GDM1 (cell line): ENCODE results near the gene NAPSA.
A peak's percentile ranks its signal among the peaks of the same experiment; 100 is the strongest.

Experiments used
- DNase-seq: peaks from one replicate; lab custom pipeline; 2025; lab: John Stamatoyannopoulos, UW

Gene NAPSA

DNA sequence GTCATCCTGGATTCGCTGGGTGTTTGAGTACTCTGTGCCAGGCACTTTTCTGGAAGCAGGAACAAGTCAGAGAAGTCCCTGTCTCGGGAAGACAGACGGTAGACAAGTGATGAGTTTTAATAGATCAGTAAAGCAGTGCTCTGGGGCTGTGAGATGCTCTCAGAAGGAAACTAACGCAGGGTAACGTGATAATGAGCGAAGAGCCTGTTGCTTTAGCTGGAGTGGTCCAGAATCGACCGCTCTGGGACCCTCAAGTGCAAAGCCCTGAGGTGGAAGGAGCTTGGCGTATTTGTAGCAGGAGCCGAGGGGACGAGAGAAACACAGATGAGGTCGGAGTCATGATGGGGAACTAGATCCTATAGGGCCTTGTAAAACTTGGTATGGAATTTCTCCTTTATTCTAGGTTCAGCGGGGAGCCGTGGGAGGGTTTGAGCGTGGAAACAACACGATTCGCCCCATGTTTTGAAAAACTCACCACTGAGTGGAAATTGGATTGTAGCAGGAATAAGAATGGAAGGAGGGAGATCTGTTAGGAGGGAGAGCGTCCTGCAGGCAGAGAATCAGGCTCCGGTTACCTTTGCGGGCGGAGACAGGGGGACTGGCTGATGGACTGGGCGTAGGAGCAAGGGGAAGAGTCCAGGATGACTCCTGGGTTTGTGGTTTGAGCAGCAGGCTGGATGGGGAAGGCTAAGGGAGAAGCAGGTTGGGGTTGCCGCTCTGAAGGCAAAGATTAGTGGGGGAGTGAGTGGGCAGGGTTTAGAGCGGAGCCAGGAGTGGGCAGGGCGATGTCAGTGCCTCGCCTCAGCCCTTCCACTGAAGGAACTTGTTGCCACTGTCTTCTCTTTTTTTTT lies 19.5 kb upstream of the NAPSA start:
- DNase-seq, result no peak

DNA sequence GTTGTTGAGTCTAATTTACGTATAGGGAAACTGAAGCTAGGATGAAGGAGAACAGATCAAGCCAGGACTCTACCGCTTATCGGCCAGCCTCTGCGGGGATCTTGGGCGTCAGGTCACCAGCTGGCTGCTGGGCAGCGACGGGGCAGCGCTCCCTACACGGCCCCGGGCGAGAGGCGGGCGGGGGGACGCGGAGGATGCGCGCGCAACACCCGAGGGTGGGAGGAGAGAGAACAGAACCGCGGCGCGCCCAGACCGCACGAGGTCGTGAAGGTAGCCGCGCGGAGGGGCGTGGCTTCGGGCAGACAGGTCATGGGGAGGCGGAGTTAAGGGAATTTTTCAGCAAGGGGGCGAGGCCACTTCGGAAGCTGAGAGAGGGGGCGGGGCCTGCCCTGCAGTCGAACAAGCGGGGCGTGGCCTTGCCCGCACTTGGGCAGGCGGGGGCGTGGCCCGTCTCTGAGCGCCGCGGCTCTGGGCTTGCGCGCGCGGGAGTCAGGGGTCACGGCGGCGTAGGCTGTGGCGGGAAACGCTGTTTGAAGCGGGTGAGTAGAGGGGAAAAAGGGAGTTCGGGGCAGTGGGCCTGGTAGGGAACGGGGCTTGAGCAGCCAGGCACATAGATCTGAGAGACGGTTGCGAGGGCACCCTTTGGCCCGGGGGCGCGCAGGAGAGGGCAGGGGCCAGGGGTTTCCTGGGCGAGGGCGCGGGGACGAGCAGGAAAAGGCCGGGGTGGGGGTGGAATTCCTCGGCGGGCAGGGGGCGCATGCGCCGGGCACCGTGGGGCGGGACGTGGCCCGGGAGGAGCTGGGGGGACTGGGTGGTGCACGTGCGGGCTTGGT lies 18.6 kb upstream of the NAPSA start, which contains the start of gene POLD1:
Gene POLD1, plus strand, starts transcription at position 496 of the 833 bp plus-strand sequence. CDS start 14,505 bp downstream, outside the sequence.
- peak; percentile 97 for DNase-seq

DNA sequence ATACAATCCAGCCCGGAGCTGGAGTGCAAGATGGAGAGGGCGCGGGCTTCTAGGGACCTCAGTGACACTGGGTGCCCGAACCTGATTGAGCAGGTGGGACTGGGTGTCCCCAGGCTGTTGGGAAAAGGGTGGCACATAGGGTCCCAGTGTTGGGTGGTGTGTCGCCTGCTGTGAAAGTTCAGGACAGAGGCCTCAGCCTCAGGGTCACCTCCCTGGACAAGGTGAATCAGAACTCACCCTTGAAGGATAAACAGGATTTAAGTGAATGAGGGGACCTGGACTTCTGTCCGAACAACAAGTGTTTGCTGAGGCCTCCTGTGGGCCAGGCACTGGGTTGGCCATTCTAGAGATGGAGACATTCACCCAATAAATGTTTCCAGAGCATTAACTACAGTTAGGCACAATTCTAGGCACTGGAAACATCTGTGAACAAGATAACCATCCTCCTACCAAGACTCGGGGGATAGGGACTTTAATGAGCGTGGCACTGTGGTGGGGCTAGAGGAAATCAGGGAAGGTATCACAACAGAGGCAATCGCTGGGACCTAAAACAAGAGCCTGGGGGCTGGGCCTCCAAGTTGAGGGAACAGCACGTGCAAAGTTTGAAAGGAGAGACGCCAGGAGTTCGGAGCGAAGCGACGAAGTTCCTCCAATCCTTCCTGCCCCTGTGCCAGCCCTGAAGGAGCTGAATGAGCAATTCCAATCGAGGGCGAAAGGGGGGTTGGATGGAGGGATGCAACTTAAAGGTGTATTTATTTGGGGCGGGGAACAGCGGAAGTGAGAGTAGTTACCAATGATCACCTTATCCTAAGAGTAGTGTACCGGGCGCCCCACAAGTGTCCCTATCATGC lies 17.8 kb upstream of the NAPSA start:
- no peak for DNase-seq

DNA sequence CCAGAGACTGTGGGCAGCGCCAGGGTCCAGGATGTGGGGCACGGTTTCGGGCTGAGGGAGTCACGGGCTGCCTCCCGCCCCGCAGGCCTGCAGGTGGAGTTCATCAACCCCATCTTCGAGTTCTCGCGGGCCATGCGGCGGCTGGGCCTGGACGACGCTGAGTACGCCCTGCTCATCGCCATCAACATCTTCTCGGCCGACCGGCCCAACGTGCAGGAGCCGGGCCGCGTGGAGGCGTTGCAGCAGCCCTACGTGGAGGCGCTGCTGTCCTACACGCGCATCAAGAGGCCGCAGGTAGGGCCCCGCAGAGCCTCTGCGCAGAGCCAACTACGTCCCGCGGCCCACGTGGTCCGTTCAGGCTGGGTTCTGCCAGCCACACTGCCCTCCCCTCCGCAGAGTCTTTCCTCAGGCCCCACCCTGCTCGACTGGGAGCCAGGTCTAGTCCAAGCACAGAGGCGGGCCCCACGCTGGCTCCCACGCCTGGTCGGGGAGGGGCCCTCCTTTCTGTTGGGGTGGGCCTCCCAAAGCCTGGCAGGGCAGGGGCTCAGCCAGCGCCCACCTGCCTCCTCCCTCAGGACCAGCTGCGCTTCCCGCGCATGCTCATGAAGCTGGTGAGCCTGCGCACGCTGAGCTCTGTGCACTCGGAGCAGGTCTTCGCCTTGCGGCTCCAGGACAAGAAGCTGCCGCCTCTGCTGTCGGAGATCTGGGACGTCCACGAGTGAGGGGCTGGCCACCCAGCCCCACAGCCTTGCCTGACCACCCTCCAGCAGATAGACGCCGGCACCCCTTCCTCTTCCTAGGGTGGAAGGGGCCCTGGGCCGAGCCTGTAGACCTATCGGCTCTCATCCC lies 16.7 kb upstream of the NAPSA start:
- DNase-seq, result no peak

- DNase-seq, result no peak
These were observed 15.3 kb upstream of the NAPSA start for GRCh38 chr19:50380751-50381151.

DNA sequence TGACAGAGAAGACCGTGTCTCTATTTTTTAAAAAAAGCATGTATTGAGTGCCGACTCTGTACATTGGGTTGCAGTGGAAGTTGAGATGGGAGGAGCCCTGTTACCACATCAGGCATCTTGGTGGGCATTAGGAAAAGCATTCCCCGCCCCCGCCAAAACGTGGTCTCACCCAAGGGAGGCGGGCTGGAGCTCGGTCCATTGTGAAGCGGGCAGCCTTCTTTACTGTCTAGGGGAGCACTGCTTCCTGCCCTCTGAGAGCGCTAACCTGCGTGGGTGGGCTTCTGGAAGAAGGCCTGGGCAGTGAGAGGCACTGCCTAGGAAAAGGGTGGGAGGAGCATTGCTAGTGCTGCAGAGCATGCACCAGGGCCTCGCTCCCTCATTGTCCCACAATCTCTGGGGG lies 14.7 kb upstream of the NAPSA start:
- DNase-seq, result no peak

DNA sequence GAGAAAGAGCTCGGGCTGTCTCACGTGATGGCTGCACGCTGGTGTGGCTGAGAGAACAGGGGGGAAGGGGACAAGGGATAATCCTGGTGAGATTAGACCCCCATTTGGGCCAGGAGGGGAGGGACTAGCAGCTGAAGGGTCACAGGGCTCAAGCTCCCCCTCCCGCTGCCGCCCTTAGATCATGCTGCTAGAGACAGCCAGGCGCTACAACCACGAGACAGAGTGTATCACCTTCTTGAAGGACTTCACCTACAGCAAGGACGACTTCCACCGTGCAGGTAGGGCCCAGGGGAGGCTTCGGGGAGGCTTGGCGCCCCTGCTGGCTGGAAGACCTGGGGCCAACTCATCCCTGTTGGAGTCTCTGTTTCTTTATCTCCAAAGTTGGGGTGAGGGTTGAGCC lies 14.2 kb upstream of the NAPSA start:
- DNase-seq, result no peak

- DNase-seq, result no peak
These were observed 13.4 kb upstream of the NAPSA start for GRCh38 chr19:50378863-50379236.

GRCh38 chr19:50378169-50378862 lies 12.9 kb upstream of the NAPSA start:
- DNase-seq, result no peak

DNA sequence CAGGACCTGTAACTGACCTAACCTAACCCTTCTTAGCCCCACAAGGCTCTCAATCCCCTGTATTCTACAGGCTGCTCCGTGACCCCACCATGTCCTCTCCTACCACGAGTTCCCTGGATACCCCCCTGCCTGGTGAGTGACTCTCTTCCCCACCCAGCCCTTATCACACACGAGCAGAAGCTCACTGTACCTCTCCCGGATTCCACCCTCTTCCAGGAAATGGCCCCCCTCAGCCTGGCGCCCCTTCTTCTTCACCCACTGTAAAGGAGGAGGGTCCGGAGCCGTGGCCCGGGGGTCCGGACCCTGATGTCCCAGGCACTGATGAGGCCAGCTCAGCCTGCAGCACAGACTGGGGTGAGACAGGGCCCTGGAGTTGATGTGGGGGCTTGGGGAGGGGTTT lies 12.1 kb upstream of the NAPSA start:
- no peak for DNase-seq

DNA sequence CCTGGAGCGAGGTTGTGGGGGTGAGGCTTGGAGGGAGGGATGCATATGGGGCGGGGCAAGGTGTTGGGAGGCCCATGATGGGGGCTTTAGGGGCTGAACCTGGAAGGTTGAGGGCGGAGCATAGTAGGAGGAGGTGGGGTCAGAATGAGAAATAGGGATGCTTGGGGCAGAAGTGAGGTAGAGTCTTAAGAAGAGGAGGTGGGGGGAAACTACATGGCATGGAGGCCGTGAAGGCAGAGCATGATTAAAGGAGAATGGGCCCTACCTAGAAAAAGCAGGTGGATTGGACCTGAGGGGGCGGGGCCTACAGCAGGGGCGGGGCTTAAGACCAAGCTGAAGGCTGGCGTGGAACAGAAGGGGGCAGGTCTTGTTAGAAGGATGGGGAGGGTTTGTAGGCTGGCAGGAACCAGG lies 11.6 kb upstream of the NAPSA start:
- no peak for DNase-seq

- peak; percentile 93 for DNase-seq
These were observed 11.0 kb upstream of the NAPSA start, which contains the start of gene NR1H2 for GRCh38 chr19:50376166-50377050. TSS of gene NR1H2 (plus strand) at chr19:50376457. CDS start at chr19:50377606, 1,149 bp downstream.

DNA sequence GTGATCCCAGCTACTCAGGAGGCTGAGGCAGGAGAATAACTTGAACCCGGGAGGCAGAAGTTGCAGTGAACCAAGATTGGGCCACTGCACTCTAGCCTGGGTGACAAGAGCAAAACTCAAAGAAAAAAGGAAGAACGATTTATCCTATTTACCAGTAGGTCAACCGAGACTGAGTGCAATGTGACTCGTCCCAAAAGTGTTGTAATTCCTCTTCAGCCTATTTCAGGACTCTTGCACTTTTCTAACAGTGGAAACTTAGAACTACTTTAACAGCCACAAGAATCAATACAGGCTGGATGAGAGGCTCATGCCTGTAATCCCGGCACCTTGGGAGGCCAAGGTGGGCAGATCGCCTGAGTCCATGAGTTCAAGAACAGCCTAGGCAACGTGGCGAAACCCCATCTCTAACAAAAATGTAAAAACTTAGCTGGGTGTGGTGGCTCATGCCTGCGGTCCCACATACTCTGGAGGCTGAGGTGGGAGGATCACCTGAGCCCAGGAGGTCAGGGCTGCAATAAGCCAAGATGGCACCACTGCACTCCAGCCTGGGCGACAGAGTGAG lies 6.6 kb upstream of the NAPSA start:
- no peak for DNase-seq

DNA sequence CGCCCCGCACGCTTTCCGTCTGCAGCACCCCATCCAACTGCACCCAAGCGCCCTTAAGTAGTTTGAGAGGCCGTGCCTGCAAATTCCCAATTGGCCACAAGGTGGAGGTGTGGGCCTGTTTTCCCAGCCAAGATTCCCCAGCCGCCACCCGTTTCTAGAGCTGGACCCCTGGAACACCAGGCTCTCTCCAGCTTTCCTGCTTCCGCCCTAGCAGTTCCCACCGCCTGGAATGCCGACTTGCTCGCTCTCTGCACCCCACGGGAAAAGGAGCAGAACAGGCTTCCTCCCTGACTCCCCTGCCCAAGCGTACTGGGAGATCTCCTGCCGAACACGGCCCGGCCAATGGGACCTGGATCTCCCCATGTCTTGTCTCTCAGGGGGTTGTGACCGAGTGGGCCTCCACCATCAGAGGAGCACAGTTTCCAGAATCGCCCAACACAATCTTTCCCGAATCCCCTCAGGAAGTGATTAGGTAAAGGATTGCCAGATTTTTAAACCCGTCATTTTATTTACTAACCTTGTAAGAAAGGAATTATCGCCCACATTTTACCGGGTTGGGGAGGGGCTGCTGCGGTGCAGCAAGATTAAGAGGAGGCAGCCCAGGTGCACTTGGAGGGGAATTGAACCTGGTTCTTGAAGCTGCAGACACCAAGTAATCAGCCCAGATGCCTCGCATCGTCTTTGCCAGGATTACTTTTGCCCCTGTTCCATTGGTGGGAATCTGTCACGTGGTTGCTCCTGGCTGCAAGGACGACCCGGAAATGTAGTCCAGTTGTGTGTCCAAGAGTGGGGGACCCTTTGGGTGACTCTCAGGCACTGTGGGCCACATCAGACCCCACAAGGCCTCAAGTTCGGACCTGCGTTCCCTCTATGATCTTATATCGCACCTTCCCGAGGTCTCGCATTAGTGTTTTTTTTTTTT lies 3.5 kb upstream of the NAPSA start:
- DNase-seq, result peak; percentile 31

DNA sequence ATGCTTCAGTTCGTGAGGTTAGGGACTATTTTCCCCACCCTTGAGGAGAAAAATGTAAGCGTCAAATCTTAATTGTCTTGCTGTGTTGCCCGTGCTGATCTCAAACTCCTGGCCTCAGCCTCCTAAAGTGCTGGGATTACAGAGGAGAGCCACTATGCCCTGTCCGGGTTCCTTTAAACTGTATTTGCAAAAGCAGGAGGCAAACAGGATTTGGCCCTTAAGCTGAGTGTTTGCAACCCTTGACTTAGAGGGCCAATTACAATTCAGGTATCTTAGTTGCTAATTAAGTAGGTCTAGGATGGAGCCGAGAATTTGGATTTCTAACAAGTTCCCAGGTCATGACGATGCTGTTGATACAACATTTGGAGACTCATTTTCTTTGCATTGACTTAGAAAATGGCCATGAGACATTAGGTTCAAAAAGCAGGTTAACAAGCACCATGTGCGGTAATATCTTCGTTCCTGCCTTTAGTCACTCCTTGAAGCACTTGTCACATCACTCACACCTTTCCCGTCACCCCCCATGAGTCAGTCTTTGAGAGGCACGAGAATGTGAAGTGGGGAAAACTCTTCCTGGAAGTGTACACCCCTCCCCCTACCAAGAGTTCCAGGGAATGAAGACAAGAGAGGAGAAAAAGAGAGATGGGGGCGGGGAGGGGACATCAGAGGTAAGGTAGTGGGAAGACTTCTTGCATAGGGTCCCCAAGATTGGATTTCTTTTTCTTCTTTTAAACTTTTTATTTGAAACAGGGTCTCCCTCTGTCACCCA lies 2.6 kb downstream of the NAPSA start:
- DNase-seq, result no peak

DNA sequence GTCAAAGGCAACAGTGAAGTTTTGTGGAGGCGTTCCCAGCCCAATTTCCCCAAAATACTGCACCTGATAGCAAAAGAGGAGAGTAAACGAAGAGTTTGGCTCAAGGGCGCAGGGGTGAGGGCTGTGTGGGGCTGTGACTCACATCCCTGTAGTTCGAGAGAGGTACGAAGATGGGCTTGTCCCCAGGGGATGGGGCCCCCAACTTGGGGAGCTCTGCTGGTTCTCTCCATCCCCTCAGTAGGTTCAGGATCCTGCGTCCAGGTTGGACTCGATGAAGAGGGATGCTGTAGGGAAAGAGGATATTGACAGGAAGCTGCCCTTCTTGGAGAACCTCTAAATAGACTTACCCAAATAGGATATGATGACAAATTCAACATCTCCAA lies 3.4 kb downstream of the NAPSA start:
- DNase-seq, result no peak

GRCh38 chr19:50361290-50362029 lies 4.0 kb downstream of the NAPSA start:
- DNase-seq, result no peak
